Forelimb muscle (tissue), 1 donor: Measurements from ENCODE around the gene CACNA1D. TPM values are rescaled to one million over a fixed set of nuclear protein-coding genes. Genes with fewer than 3 reads are reported as not detected.

Source experiments
- DNase-seq: peaks from one replicate; pipeline ENCODE4 v3.0.0-alpha.2; 2013; ENCODE audit warnings: low read depth
- polyA plus RNA-seq: library from polyadenylated mRNA; unstranded; fragments of 120-200 nt; gene quantifications from one replicate; pipeline ENCODE4 v1.2.1, GENCODE V29; 2013; ENCODE audit not compliant: insufficient read length

CACNA1D gene
- polyA plus RNA-seq, 1 donor = 1.4 TPM

DNA sequence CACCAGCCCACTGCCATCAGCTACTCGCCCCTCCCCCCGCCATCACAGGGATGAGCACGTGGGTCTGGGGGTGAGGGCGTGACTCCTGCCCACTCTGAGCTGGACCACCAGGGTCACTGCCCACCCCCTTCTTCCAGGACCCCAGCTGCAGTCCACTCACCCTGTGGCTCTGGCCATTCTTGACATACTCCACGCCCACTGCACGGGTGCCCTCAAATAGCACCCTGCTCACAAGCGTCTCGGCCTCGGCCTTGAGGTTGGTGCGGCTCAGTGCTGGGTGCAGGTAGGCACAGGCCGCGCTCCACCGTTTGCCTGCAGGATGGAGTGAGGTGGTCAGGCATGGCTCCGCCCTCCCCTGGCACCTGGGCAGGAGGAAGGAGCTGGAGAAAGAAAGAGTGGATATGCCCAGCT is 327.9 kb downstream of the CACNA1D start:
- no peak for DNase-seq

DNA sequence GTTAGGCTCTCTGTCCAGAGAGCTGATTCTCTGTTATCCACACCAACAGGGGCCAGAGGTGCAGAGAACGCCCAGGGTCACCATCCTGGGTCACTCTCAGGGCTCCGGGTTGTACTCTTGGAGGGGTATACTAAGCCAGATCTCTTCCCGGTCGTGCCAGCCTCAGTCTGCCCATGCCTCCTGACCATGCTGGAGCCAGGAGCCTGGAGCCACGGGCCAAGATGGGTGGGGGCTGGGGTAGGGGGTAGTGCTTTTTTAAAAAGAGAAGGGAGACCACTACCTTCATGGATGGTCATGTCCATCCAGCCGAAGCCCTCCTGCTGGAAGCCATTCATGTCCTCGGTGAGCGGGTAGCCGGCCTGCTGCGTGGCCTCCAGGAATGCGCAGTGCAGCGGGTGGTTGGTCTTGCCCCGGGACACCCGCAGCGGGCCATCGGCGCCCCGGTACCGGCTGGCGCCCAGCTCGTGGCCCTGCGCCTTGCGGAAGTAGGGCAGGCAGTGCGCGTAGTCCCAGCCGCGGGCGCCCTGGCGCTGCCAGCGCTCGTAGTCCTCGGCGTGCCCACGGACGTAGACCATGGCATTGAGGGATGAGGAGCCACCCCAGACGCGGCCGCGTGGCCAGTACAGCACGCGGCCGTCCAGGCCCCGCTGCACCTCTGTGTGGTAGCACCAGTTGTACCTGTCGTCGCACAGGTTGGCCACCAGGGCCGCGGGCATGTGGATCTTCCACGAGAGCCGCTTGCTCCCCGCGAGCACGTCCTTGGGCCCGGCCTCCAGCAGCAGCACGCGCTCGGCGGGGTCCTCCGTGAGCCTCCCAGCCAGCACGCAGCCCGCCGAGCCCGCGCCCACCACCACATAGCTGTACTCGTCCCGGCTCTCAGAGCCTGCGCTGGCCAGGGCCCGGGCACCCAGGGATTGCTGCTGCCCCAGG is 328.9 kb downstream of the CACNA1D start:
- no peak for DNase-seq

DNA sequence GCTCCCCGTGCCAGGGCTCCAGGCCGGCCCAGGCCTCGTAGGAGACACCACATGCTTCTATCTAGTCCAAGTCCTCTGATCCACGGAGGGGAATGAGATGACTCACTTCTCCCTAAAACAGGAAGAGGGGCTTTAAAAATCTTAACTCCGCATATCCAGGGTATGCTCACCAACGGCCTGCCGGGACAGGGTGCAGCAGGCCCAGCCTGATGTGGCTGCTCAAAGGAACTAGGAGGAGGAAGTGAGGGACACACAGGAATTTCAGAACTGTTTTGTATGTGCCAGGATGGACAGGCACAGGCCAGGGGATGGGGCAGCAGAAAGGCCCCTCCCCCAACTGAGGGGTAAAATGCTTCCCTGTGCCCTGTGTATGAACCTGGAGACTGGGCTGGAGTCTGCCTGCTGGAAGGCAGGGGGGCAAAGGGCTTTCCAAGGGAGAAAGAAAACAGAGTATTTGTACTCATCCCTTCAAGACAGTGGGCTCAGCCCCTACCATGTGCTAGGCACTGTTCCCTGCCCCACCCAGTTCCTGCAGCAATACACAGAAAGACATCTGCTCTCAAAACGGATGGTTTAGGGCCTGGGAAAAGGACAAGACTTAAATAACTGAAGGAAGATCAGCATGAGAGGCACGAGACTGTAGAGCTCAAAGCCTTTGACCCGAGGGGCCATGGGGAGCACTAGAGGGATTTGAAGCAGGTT is 329.7 kb downstream of the CACNA1D start:
- no peak for DNase-seq

DNA sequence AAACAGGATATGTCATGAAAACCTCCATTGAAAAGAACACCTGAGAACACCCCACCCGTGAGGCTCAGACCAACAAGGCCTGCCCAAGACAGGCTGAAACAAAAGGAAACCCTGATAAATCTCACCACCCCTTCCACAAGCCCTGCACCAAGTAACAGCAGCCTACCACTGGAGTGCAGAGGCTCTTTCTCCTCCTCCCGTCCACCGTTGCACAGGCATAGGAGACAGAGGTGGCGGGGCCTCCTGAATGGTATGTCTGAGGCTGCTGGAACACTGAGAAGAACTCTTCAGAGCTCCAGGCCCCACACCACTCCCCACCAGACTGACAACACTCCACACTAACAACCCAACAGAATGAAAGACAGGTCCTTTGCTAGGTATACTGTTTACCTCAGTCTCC is 330.4 kb downstream of the CACNA1D start:
- DNase-seq = no peak

DNA sequence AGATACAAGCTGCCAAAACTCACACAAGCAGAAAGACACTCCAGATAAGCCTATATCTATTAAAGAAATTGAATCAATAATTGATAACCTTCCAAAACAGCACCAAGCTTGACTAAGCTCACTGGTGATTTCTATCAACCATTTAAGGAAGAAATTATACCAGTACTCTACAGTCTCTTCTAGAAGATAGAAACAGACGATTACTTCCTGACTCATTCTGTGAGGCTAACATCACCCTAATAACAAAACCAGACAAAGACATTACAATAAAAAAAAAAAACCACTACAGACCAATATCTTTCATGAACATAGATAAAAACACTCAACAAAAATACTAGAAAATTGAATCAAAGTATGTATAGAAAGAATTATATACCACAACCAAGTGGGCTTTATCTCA is 331.6 kb downstream of the CACNA1D start:
- DNase-seq = no peak

DNA sequence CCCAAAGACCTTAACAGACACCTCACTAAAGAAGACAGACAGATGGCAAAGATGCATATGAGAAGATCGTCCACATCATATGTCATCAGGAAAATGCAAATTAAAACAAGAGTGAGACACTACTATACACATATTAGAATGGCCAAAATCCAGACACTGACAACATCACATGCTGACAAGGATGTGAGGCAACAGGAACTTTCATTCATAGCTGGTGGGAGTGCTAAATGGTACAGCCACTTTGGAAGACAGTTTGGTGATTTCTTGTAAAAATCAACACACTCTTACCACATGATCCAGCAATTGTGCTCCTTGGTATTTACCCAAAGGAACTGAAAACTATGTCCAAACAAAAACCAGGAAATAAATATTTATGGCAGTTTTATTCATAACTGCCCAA is 334.2 kb downstream of the CACNA1D start:
- DNase-seq = no peak

DNA sequence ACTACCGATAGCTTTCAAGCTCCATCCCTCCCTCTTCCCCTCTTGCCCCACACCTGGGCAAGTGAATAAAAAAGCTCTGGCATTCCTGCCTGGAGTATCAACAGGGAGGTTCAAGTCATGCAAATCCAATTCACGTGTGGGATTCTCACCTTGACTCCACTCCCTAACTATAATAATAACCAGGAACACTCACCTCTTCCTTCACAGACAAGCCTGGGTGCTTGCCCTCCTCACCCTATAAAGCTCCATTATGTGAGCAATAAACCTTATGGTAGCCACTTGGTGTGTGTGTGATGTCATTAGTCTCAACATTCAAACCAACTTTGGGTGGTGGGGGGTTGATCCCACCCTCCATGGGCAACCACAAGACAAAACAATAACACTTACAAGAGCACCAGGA is 335.2 kb downstream of the CACNA1D start:
- no peak for DNase-seq

DNA sequence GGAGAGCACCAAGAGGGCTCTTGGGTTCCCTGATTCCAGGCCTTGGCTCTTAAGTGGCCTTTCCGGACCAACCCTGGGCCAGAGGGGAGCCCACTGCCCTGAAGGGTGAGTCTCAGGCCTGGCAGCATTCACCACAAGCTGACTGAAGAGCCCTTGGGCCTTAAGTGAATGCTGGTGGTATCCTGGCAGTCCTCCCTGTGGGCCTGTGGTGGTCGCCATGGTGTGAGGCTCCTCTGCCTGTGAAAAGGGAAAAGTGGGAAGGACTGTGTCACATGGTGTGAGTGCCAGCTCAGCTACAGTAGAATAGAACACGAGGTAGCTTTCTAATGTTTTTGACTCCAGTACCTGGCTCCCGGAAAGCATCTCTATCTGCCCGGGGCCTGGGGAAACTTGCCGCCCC is 336.5 kb downstream of the CACNA1D start:
- DNase-seq = no peak

DNA sequence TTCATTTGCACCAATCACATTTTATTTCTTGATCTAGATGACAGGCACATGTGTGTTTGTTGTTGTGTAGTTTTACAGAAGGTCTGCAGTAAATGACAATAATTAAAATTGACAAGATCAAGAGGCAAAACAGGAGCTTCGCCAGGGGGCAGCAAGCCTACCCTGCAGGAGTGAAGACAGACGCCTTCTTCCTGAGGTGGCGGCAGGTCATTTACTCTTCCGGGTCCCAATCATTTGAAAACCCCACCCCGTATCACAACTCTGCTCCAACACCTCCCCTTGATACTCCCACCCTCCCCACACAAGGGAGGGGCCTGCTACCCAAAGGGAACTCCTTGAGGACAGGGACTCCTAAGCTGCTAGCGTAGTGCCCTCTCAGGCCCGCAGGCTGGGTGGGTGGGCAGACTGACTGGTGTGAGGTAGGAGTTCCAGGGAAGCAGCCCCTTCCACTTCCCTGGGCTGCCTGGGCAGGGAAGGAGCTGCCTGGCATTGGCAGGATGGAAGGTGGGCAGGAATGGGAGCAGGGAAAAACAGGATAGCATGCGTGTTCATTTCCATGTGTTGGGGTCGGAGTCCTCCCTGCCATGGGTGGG is 338.7 kb downstream of the CACNA1D start:
- no peak for DNase-seq

DNA sequence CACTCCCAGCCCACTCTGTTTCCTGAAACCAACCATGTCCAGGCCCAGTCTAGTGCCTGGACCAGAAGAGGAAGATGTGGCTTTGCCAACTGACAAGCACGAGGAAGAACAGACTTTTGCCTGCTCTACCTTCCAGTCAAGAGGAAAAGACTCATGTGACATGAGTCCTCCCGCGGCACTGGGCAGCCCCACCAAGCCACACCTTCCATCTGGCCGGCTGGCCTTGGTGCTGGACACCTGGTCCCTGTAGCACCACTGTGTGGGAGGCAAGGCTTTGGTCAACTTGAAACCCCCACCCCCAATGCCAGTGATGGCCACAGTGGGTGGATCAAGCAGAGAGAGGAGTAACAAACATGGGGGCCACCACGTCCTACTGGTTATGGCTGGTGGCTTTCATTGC is 339.3 kb downstream of the CACNA1D start:
- no peak for DNase-seq

DNA sequence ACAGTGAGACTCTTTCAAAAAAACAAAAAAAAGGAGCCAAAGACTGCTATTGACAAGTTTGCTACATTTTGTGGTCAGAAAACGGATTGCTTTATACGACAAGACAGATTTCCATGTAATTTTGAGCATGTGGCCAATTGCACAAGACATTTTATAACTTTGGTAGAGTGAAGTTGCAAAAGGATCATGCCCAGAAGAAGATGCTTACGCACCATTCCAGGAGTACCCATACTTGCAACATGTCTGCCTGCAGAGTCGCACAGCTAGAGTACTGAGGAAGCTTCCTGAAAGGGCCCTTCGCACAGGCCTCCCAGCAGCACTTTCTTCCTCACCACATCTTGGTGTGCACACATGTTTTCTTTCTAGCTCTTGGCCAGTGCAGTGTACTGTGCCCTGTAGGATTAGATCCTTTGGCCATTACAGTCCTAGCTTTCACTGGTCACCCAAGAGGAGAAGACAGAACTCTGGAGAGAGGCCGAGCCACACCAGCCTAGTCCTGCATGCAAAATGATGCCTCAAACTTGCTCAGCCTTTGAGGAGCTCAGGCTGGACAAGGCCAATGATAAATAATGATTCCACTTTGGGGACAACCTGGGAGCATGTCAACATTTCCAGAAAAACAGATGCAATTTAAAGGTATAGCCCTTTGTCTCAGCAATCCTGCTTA is 340.2 kb downstream of the CACNA1D start:
- no peak for DNase-seq

DNA sequence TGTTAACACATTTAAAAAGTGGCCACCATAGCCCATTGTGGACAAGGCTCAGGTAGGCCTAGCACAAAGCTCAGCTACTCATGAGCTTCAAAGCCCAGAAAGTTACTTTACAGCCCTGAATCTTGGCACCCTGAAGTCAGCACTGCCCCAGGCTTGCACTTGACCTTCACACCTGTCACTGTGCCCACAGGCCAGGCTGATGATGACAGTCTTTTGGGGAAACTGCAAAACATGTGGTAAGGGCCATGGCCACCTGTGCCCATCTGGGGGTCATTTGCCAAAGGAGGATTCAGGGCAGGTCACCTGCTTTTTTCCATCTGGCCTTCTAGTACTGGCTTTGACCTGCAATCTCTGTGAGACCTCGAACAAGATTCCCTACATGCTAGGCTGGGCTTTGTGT is 340.8 kb downstream of the CACNA1D start:
- DNase-seq = no peak

DNA sequence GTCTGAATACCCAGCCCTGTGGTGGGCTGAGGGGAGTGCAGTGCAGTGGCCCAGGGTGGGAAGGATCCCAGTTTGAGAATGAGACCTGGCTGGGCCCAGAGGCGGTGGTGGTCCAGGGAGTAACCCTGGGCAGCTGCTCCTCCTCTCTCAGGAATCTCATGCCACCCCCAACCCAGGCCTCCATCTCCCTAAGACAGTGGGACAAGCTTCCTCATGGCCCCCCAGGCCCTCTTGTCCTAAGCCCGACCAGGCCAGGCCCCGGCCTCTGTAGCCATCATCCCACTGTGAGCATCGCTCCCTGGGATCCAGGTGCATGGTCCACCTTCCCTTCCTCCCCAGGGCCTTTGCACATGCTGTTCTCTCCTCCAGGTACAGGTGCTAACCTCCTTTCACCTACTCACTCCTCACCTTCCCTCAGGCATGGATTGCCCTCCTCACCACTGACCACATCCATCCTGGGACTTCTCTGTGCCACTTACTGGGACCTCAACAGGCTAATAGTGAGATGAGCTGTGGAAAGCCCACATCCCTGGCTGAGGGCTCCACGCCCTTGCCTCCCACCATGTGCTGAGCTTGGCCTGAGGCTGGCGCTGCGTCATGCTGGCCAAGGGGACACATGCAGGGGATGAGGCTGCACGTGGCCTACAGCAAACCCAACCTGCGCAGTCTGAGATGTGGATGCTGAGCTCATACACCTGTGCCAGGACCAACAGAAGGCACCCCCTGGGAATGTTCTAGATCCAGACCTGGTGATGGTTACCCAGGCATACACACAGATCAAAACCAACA is 341.9 kb downstream of the CACNA1D start:
- DNase-seq = no peak

DNA sequence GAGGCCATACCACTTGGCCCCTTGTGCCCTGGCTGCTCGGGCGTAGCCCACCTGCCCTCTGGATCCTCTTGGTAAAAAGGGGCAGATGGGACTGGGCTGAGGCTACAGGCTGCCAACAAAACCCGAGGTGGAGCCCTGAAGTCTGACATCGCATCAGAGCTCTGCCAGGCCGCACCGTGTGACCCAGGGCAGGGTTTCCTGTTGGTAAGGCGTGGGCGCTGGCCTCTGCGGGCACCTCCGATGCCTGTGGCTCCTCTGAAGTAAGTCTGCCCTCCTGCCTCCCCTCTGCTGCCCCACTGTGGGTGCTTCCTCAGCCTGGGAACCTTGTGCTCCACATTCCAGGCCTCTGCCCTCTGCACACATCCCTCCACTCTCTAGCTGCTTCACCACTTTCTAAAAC is 342.9 kb downstream of the CACNA1D start:
- DNase-seq = no peak

DNA sequence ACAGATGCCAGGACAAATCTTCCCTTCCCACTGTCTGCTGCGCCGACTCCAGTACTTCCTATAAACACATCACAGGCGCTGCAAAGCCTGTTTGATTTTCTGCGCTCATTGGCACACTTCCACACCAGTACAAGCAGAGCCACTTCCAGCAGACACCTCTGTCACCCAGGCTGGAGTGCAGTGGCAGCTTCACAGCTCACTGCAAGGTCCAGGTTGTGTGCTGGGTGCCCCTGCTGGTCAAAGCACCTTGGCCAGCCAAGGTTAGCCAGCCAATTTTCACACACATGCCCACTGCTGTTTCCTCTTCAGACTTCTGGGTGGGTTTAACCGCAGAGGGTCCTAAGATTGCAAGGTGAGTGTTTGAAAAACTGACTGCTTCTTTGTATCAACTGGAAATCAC is 346.9 kb downstream of the CACNA1D start:
- DNase-seq = no peak

DNA sequence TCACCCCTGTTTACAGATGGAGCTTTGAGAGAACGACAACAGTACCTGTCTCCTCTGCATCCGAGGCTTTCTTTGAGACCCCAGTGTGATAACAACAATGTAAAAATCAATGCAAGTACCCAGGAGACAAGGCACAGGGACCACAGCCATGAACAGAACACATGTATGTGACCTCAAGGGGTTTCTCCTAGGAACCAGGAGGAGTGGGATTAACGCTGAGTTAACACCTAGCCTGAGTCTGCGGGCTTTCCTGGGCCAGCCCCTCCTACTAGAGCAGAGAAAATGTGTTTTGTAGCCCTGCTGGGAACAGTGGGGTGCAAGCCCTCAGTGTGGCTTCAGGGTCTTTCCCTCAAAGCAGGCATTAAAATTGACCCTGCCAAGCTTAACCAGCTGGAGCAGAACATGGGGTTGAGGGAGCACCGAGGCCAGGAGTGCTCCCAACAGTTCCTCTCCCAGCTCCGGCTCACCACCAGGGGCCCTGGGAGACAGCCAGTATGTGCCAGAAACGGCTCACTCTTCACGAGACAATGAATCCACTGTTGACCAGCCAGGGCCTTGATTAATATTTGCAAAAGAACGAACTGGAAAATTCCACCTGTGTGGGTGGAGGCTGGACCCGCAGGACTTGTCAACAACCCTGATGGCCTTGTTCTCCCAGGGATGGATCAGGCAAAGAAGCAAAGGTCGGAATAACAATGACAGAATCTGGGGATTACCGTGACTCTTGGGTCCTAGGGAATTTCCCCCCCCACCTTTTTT is 348.2 kb downstream of the CACNA1D start:
- DNase-seq = no peak

DNA sequence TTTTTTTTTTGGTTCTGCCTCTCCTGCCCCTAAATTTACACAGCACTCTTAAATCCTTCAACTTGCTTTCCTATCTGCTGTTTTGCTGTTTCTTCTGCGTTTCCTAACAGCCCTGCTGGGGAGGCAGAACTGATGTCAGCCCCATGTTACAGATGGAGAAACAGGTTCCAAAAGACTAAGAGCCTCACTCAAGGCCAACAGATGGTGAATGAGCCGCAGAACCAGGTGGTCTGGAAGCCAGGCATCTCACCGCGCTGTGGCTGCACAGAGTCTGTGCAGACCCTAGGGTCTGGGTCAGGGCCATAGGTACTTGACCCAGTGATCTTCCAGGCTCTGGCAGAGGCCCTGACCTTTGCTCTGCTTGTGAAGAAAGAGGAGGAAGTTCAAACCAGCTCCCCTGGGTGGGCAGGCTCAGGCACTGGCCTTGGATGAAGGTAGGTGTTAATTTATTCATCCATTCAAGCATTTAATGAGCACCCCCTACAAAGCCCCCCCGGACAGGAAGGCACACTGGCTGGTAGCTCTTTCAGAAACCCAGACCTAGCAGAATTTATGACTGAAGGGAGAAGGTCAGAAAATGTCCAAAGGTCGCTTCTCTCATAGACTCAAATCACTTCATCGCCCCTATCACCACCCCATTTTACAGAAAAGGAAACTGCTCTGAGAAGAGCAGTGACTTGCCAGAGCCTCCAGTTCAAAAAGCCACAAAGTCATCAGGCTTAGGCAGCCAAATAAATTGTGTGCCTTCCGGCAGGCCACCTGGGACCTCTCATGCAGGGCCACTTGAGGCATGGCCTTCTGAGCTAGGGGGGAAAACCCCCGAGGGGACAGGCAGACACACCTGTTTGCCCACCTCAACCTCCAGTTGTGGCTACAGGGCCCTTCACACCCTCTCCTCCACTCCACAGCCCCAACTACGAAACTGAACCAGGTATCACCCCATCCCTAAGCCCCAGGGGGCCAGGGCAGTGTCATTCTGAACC is 349.1 kb downstream of the CACNA1D start:
- DNase-seq = no peak

DNA sequence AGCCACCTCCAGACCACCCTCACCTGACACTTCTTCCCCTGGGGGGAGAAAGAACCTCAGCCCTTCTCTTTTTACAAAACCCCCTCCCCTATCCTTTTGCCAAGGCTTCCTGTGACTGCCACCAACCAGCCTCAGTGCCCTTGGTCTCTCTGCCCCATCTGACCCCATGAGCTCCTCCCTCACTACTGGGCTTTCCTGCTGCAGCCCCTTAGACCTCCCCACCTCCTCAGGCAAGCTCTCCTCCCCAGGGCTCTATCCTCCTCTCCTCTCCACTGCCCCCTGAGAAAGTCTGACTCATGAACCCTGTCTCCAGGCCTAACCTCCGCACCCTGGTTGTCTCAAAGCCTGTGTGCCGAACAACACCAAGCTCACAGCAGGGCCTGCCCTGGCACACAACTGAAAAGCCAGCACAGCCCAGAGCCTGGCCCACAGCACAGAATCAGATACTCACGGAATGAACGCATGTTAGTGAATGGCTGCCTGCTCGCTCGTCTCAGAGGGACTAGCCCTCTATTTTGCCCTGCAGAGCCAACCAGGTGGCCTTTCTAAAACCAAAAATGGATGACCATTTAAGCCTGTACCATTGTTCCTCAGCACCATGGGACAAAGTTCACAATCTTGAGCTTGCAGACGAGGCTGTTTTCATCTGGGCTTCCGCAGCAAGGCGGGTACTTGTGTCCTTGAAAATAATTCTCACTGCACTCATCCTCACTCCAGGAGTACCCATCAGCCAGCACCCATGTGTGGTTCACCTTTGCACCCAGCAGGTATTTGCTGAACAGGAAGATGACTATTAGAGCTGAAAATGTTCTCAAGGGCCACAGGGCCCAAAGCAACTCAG is 350.1 kb downstream of the CACNA1D start:
- no peak for DNase-seq
